Hepatocyte (in vitro differentiated cells): Measurements from ENCODE around the gene GLI3. TPM values are rescaled to one million over a fixed set of nuclear protein-coding genes. Genes with fewer than 3 reads are reported as not detected.

Source experiments
- DNase-seq: peaks from one replicate; pipeline ENCODE4 v3.0.0-alpha.2; 2016; ENCODE audit warnings: low spot score
- H2AFZ ChIP-seq: fragments of 200-600 bp; sonication (generic); 2 replicates; pipeline ENCODE4 v1.6.0; 2016; ENCODE audit warnings: antibody characterized with exemption, mild to moderate bottlenecking
- H3K27ac ChIP-seq: fragments of 200-600 bp; sonication (generic); 2 replicates; pipeline ENCODE4 v1.5.1; 2016; ENCODE audit warnings: mild to moderate bottlenecking
- H3K27me3 ChIP-seq: fragments of 200-600 bp; sonication (generic); 2 replicates; pipeline ENCODE4 v1.6.1; 2016
- H3K36me3 ChIP-seq: fragments of 200-600 bp; sonication (generic); replicated peaks from 2 replicates; pipeline ENCODE4 v1.5.1; 2016; ENCODE audit warnings: low read depth; ENCODE audit not compliant: insufficient read depth
- H3K4me1 ChIP-seq: fragments of 200-600 bp; sonication (generic); 2 replicates; pipeline ENCODE4 v1.5.1; 2016; ENCODE audit warnings: mild to moderate bottlenecking, moderate library complexity; ENCODE audit not compliant: insufficient read depth
- H3K4me2 ChIP-seq: fragments of 200-600 bp; sonication (generic); 2 replicates; pipeline ENCODE4 v1.6.0; 2016
- H3K4me3 ChIP-seq: fragments of 200-600 bp; sonication (generic); 2 replicates; pipeline ENCODE4 v1.5.1; 2016; ENCODE audit warnings: mild to moderate bottlenecking
- H3K79me2 ChIP-seq: fragments of 200-600 bp; sonication (generic); 2 replicates; pipeline ENCODE4 v1.6.0; 2017; ENCODE audit warnings: mild to moderate bottlenecking
- H3K9me2 ChIP-seq: fragments of 200-600 bp; sonication (generic); replicated peaks from 2 replicates; pipeline ENCODE4 v1.6.0; 2017; ENCODE audit warnings: mild to moderate bottlenecking; ENCODE audit not compliant: insufficient read depth
- H3K9me3 ChIP-seq: fragments of 200-600 bp; sonication (generic); 2 replicates; pipeline ENCODE4 v1.5.1; 2016; ENCODE audit warnings: low read depth, mild to moderate bottlenecking
- H4K20me1 ChIP-seq: fragments of 200-600 bp; sonication (generic); 2 replicates; pipeline ENCODE4 v1.6.0; 2016; ENCODE audit warnings: mild to moderate bottlenecking; ENCODE audit not compliant: insufficient read depth, poor library complexity, severe bottlenecking
- CTCF ChIP-seq: fragments of 200-600 bp; sonication (generic); IDR thresholded peaks from 2 replicates; pipeline ENCODE4 v1.5.1; 2016; ENCODE audit warnings: antibody characterized with exemption, mild to moderate bottlenecking; ENCODE audit not compliant: poor library complexity
- EZH2 ChIP-seq: fragments of 200-600 bp; sonication (generic); IDR thresholded peaks from 2 replicates; pipeline ENCODE4 v1.6.1; 2016; ENCODE audit warnings: antibody characterized with exemption, mild to moderate bottlenecking, borderline replicate concordance
- EZH2phosphoT487 ChIP-seq: fragments of 200-600 bp; sonication (generic); IDR thresholded peaks from one replicate; pipeline ENCODE4 v1.6.1; 2018; ENCODE audit warnings: antibody characterized with exemption, mild to moderate bottlenecking, low read depth, moderate library complexity; ENCODE audit not compliant: unreplicated experiment, severe bottlenecking
- WGBS: methylation state at CpG from one replicate; pipeline ENCODE4 v1.1.6; 2016; ENCODE audit warnings: low lambda C conversion rate; ENCODE audit errors: missing lambda C conversion rate; 5-methylcytosine and 5-hydroxymethylcytosine counted together
- polyA plus RNA-seq: library from polyadenylated mRNA; unstranded; fragments of >200 nt; fragmentation: Nextera tagmentation; extraction: Ambion mirVana; gene quantifications from 2 replicates; pipeline ENCODE4 v1.2.1, GENCODE V29; 2016
- total RNA-seq: library from RNA; depleted of rRNA; stranded (reverse); fragments of >200 nt; gene quantifications from 2 replicates; pipeline ENCODE4 v1.2.3, GENCODE V29; 2014

Gene GLI3
- total and polyA plus RNA-seq, 2 experiments from 2014 or later, result 5.5 to 20.0 TPM

DNA sequence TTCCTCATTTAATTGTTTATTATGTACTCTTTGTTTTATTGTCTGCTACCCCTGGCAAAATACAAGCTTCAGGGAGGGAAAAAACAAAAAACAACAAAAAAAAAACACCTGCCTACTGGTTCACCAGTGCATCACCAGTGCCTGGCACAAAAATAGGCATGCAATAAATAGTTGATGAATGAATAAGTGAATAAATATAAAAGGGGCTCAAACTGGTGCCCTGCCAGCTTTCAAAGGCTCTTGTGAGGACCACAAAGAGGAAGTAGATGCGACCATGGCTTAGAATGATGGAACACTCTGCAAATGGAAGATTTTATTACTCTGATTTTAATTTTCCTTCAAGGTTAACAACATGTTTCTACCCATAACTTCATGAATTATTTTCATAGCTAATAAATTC lies 321.1 kb downstream of the GLI3 start:
- H2AFZ ChIP-seq, result no peak overlapping the region
- no peaks in the 10 kb centered on the region for H3K36me3 ChIP-seq
- H3K4me2 ChIP-seq, result no peak overlapping the region
- no peak for TF ChIP-seq EZH2phosphoT487
- TF ChIP-seq CTCF, result no peak
- no peak for TF ChIP-seq EZH2
- WGBS, result 89% methylated on average over 1 of the region's 1 CpG
- H3K4me1 ChIP-seq, result no peaks in the 10 kb centered on the region
- no peak overlapping the region for H3K4me3 ChIP-seq
- no peaks in the 10 kb centered on the region for H3K27me3 ChIP-seq
- H3K9me2 ChIP-seq, result no peaks in the 10 kb centered on the region
- H3K9me3 ChIP-seq, result no peaks in the 10 kb centered on the region
- DNase-seq, result no peak
- H3K79me2 ChIP-seq, result no peaks in the 10 kb centered on the region
- peak overlapping the region; percentile 48 for H3K27ac ChIP-seq
- H4K20me1 ChIP-seq, result no peaks in the 10 kb centered on the region

GRCh38 chr7:41912851-41913567 lies 324.0 kb downstream of the GLI3 start:
- H2AFZ ChIP-seq, result no peak overlapping the region
- H3K9me3 ChIP-seq, result no peaks in the 10 kb centered on the region
- TF ChIP-seq CTCF (no peak), EZH2 (no peak), EZH2phosphoT487 (no peak)
- H3K4me3 ChIP-seq, result no peak overlapping the region
- H3K4me2 ChIP-seq, result no peak overlapping the region
- no peaks in the 10 kb centered on the region for H3K36me3 ChIP-seq
- no peak overlapping the region for H3K27ac ChIP-seq
- no peaks in the 10 kb centered on the region for H3K27me3 ChIP-seq
- 73% methylated on average over 6 of the region's 6 CpGs for WGBS
- H3K4me1 ChIP-seq, result no peaks in the 10 kb centered on the region
- DNase-seq, result no peak
- no peaks in the 10 kb centered on the region for H3K9me2 ChIP-seq
- H3K79me2 ChIP-seq, result no peaks in the 10 kb centered on the region
- H4K20me1 ChIP-seq, result no peaks in the 10 kb centered on the region

- Histone ChIP-seq H4K20me1 (no peaks in the 10 kb centered on the region), H3K4me3 (no peak overlapping the region), H3K4me1 (no peaks in the 10 kb centered on the region), H3K9me2 (no peaks in the 10 kb centered on the region), H3K4me2 (no peak overlapping the region), H3K79me2 (no peaks in the 10 kb centered on the region), H3K27ac (no peak overlapping the region), H3K27me3 (no peaks in the 10 kb centered on the region), H2AFZ (no peak overlapping the region), H3K9me3 (no peaks in the 10 kb centered on the region), H3K36me3 (no peaks in the 10 kb centered on the region)
- TF ChIP-seq CTCF (no peak), EZH2 (no peak), EZH2phosphoT487 (no peak)
- DNase-seq, result no peak
- 93% methylated on average over 2 of the region's 2 CpGs for WGBS
Measured at GRCh38 chr7:41912426-41912825, 324.6 kb downstream of the GLI3 start.
